Right atrium auricular region (tissue), 2 donors: Measurements from ENCODE around the gene FOXO1. TPM values are rescaled to one million over a fixed set of nuclear protein-coding genes. Genes with fewer than 3 reads are reported as not detected.
"Not testable (repeated sequence)": the region's sequence is repeated elsewhere in the genome, so short reads cannot be mapped to it uniquely, and the experiment has no call there.

Source experiments
- DNase-seq: peaks from one replicate; pipeline ENCODE4 v3.0.0-alpha.2; 2019; ENCODE audit warnings: low spot score
- H3K27ac ChIP-seq, 2 donors: fragments of 200-600 bp; sonication (generic); 1 replicate in 1 of 2; 2 replicates in 1 of 2; pipeline ENCODE4 v1.5.1; 2016 to 2019
- H3K27me3 ChIP-seq, 2 donors: fragments of 200-600 bp; sonication (generic); one replicate each; pipeline versions ENCODE4 v1.5.1 to v1.6.0; 2017 to 2019
- H3K36me3 ChIP-seq: fragments of 200-600 bp; sonication (generic); one replicate; pipeline ENCODE4 v1.5.1; 2016
- H3K4me1 ChIP-seq, 2 donors: fragments of 200-600 bp; sonication (generic); one replicate each; pipeline versions ENCODE4 v1.5.1 to v1.6.0; 2017 to 2019
- H3K4me3 ChIP-seq, 2 donors: fragments of 200-600 bp; sonication (generic); 1 replicate in 1 of 2; 2 replicates in 1 of 2; pipeline ENCODE4 v1.5.1; 2017 to 2019; ENCODE audit warnings: mild to moderate bottlenecking in 1 of 2, moderate library complexity in 1 of 2
- H3K9me3 ChIP-seq, 2 donors: fragments of 200-600 bp; sonication (generic); one replicate each; pipeline ENCODE4 v1.5.1; 2019
- total RNA-seq, 2 donors: library from RNA; depleted of rRNA; stranded (reverse); fragments of >200 nt; gene quantifications; one replicate each; pipeline ENCODE4 v1.1.0, GENCODE V29; 2016
- TF ChIP-seq, protein P1 (sequence below), 2 donors: fragments of 200-600 bp; sonication (generic); IDR thresholded peaks; one replicate each; pipeline ENCODE4 v1.5.1; 2019; ENCODE audit warnings: antibody characterized with exemption in 2 of 2

Gene FOXO1
- total RNA-seq = 10 to 100 TPM; 17.3 to 32.7 TPM

DNA sequence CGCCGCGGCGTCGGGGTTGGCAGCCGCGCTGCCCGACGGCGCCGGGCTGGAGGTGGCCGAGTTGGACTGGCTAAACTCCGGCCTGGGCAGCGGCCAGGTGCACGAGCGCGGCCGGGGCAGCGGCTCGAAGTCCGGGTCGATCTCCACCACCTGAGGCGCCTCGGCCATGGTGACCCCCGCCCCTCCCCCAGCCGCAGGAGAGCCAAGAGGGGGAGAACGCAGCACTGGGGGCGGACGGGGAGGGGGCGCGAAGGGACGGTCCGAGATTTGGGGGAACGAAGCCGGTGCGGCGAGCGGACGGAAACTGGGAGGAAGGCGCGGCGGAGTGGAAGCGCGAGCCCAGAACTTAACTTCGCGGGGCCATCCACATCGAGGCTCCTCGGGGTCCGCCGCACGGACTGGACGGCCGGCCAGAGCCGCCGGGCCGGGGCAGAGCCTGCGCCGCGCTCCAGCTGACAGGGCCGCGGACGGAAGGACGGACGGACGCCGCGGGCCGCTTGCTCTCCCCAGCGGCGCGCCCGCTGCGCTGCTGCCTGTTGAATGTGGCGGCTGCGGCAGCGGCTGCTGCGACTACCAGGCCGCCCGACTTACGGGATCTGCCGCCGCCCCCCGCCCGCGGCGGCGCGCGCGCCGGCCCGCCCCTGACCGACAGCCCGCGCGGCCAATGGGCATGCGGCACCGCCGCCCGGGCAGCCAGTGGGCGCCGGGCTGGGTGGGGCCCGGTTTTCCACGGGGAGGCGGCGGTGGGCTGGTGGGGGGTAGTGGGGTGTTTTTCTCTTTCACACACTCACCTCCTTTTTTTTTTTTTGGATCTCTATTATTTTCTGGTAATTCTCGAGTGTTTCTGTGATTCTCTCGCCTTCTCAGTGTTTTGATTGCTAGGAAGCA lies at the start of gene FOXO1:
FOXO1 (minus strand) TSS at position 597 of the 888 bp plus-strand sequence; CDS start at position 168, 429 bp downstream.
- peak; percentile 89 for DNase-seq
- Histone ChIP-seq H3K4me3 (peak within 1 kb of the TSS; percentile 67 to 74), H3K27ac (peak within 1 kb of the TSS; percentile 91 to 96), H3K27me3 (no peaks in the 10 kb centered on the region), H3K9me3 (no peaks in the 10 kb centered on the region), H3K36me3 (no peaks in the 10 kb centered on the region), H3K4me1 (peaks cover 0 to 37% of the 10 kb centered on the region in 2 donors)
- TF ChIP-seq, protein P1, sequence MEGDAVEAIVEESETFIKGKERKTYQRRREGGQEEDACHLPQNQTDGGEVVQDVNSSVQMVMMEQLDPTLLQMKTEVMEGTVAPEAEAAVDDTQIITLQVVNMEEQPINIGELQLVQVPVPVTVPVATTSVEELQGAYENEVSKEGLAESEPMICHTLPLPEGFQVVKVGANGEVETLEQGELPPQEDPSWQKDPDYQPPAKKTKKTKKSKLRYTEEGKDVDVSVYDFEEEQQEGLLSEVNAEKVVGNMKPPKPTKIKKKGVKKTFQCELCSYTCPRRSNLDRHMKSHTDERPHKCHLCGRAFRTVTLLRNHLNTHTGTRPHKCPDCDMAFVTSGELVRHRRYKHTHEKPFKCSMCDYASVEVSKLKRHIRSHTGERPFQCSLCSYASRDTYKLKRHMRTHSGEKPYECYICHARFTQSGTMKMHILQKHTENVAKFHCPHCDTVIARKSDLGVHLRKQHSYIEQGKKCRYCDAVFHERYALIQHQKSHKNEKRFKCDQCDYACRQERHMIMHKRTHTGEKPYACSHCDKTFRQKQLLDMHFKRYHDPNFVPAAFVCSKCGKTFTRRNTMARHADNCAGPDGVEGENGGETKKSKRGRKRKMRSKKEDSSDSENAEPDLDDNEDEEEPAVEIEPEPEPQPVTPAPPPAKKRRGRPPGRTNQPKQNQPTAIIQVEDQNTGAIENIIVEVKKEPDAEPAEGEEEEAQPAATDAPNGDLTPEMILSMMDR (IDR thresholded peaks at IDR 0.05) = no peak

DNA sequence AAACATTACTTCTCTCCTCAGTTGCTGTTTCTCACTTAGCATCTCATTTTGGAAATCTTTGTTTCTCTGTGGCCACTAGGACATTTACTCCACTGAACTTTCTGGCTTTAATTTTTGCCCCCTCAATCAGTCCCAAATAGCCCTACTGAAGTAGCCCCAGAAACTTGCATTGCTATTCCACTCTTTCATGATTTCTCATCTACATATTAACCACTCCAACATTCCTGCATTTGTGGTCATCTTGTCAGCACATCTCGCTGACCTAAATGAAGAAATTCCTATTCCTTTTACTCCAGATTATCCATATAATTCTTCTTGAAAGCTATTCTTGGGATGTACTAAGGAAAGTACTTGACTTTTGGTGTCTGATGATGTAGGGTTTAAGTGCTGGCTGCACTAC lies 48.0 kb upstream of the FOXO1 start:
- Histone ChIP-seq H3K36me3 (peaks cover 12% of the 10 kb centered on the region), H3K9me3 (peaks cover 0 to 15% of the 10 kb centered on the region in 2 donors)
- not testable (repeated sequence) for H3K4me3 ChIP-seq, DNase-seq, H3K27ac ChIP-seq, H3K4me1 ChIP-seq, H3K27me3 ChIP-seq

DNA sequence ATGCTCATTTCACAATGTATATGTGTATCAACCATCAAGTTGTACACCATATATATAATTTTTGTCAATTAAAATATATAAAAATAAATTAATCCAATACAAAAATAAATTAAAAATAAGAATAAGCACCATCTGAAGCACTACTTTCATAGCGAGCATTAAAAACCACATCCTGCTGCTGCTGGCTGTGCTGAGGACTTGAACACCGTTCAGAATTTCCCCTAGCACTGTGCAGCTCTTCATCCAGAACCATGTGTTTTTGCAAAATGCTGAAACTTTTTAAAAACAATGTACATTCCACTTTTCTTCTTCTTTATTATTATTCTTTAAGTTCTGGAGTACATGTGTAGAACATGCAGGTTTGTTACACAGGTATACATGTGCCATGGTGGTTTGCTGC lies 40.0 kb upstream of the FOXO1 start:
- no peak for DNase-seq
- H3K27me3 ChIP-seq = no peaks in the 10 kb centered on the region
- no peak overlapping the region for H3K27ac ChIP-seq
- H3K4me3 ChIP-seq = no peak overlapping the region
- TF ChIP-seq, protein P1 (IDR thresholded peaks at IDR 0.05) = no peak
- H3K9me3 ChIP-seq = peaks cover 3 to 27% of the 10 kb centered on the region in 2 donors
- no peaks in the 10 kb centered on the region for H3K36me3 ChIP-seq
- H3K4me1 ChIP-seq = no peaks in the 10 kb centered on the region

DNA sequence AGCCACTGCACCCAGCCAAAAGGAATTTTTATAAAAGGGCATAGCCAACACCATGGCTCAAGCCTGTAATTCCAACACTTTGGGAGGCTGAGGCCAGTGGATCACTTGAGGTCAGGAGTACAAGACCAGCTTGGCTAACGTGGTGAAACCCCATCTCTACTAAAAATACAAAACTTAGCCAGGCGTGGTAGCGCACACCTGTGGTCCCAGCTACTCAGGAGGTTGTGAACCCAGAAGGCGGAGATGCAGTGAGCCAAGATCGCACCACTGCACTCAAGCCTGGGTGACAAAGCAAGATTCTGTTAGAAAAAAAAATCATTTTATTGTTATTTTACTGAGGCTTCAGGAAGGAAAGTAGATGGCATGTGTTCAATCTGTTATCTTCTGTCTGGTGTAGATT lies 31.3 kb upstream of the FOXO1 start:
- H3K27ac ChIP-seq = no peak overlapping the region
- no peak for DNase-seq
- TF ChIP-seq, protein P1 (IDR thresholded peaks at IDR 0.05) = no peak

DNA sequence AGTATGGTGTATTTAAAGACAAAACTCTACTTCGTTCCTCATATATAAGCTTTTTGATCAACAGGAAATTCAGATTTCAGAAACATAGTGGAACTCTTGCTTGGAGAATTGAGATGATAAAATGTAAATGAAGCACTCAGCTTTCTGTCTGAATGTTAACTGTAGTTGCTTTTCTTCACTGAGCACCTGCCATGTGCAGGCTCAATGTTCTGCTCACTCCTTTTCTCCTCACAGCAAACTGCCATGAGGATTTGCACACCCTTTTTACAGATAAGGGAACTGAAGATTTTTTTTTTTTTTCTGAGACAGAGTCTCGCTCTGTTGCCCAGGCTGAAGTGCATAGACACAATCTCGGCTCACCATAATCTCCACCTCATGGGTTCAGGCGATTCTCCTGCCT lies 28.0 kb upstream of the FOXO1 start:
- TF ChIP-seq, protein P1 (IDR thresholded peaks at IDR 0.05) = no peak
- no peak for DNase-seq
- Histone ChIP-seq H3K4me3 (no peak overlapping the region), H3K4me1 (no peaks in the 10 kb centered on the region), H3K36me3 (no peaks in the 10 kb centered on the region), H3K27me3 (no peaks in the 10 kb centered on the region), H3K9me3 (peaks cover 0 to 7% of the 10 kb centered on the region in 2 donors), H3K27ac (no peak overlapping the region)

More for the DNA sequence above, 31.3 kb upstream of the FOXO1 start:
- Histone ChIP-seq H3K4me1 (no peaks in the 10 kb centered on the region), H3K9me3 (no peaks in the 10 kb centered on the region), H3K36me3 (no peaks in the 10 kb centered on the region), H3K27me3 (no peaks in the 10 kb centered on the region), H3K4me3 (no peak overlapping the region)

DNA sequence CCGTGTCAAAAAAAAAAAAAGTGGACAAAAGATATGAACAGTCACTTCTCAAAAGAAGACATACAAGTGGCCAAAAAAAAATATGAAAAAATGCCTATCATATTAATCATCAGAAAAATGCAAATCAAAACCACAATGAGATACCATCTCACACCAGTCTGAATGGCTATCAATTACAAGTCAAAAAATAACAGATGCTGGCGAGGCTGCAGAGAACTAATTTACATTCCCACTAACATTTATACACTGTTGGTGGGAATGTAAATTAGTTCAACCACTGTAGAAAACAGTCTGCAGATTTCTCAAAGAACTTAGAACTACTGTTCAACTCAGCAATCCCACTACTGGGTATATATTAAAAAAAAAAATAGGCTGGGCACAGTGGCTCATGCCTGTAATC lies 26.5 kb upstream of the FOXO1 start:
- H3K9me3 ChIP-seq = peaks cover 0 to 7% of the 10 kb centered on the region in 2 donors
- no peak overlapping the region for H3K27ac ChIP-seq
- TF ChIP-seq, protein P1 (IDR thresholded peaks at IDR 0.05) = no peak
- H3K27me3 ChIP-seq = no peaks in the 10 kb centered on the region
- no peak overlapping the region for H3K4me3 ChIP-seq
- no peaks in the 10 kb centered on the region for H3K36me3 ChIP-seq
- no peaks in the 10 kb centered on the region for H3K4me1 ChIP-seq
- DNase-seq = no peak
